Mononuclear cell (primary cell): Measurements from ENCODE around the gene HGF. TPM values are rescaled to one million over a fixed set of nuclear protein-coding genes. Genes with fewer than 3 reads are reported as not detected.
"Not testable (repeated sequence)": the region's sequence is repeated elsewhere in the genome, so short reads cannot be mapped to it uniquely, and the experiment has no call there.

Experiments
- H3K27me3 ChIP-seq: 2 replicates; pipeline ENCODE4 v1.6.0; 2011; ENCODE audit warnings: low read length, control low read depth; ENCODE audit not compliant: insufficient read depth
- H3K4me1 ChIP-seq: 2 replicates; pipeline ENCODE4 v1.5.1; 2011; ENCODE audit warnings: mild to moderate bottlenecking, low read length, control low read depth; ENCODE audit not compliant: insufficient read depth
- H3K4me3 ChIP-seq: 2 replicates; pipeline ENCODE4 v1.5.1; 2011; ENCODE audit warnings: mild to moderate bottlenecking, low read length, moderate library complexity
- H3K9me3 ChIP-seq: 2 replicates; pipeline ENCODE4 v1.5.1; 2011; ENCODE audit warnings: low read depth, mild to moderate bottlenecking, control low read depth, low read length
- total RNA-seq: library from RNA; depleted of rRNA; stranded (reverse); fragments of >200 nt; gene quantifications from one replicate; pipeline ENCODE4 v1.2.3, GENCODE V29; 2012

The HGF gene
- total RNA-seq, 1 donor, result 2.7 TPM

GRCh38 chr7:81754918-81755696 lies 14.7 kb downstream of the HGF start:
- H3K27me3 ChIP-seq, result no peaks in the 10 kb centered on the region
- H3K9me3 ChIP-seq, result no peaks in the 10 kb centered on the region
- H3K4me3 ChIP-seq, result no peak overlapping the region
- H3K4me1 ChIP-seq, result peaks cover 8% of the 10 kb centered on the region

- no peaks in the 10 kb centered on the region for H3K9me3 ChIP-seq
- no peak overlapping the region for H3K4me3 ChIP-seq
- H3K27me3 ChIP-seq, result no peaks in the 10 kb centered on the region
- H3K4me1 ChIP-seq, result peaks cover 8% of the 10 kb centered on the region
These were observed 16.5 kb downstream of the HGF start for GRCh38 chr7:81753392-81753791.

- no peaks in the 10 kb centered on the region for H3K27me3 ChIP-seq
- peaks cover 8% of the 10 kb centered on the region for H3K4me1 ChIP-seq
- no peak overlapping the region for H3K4me3 ChIP-seq
- no peaks in the 10 kb centered on the region for H3K9me3 ChIP-seq
These were observed 17.5 kb downstream of the HGF start for GRCh38 chr7:81752318-81752714.

GRCh38 chr7:81751619-81752317 lies 18.1 kb downstream of the HGF start:
- H3K4me1 ChIP-seq, result peaks cover 8% of the 10 kb centered on the region
- no peaks in the 10 kb centered on the region for H3K9me3 ChIP-seq
- no peaks in the 10 kb centered on the region for H3K27me3 ChIP-seq
- no peak overlapping the region for H3K4me3 ChIP-seq

GRCh38 chr7:81745637-81746036 lies 24.2 kb downstream of the HGF start:
- H3K27me3 ChIP-seq, result no peaks in the 10 kb centered on the region
- H3K9me3 ChIP-seq, result no peaks in the 10 kb centered on the region
- no peak overlapping the region for H3K4me3 ChIP-seq

GRCh38 chr7:81744389-81744788 lies 25.5 kb downstream of the HGF start:
- Histone ChIP-seq H3K27me3 (no peaks in the 10 kb centered on the region), H3K4me1 (no peaks in the 10 kb centered on the region), H3K4me3 (no peak overlapping the region), H3K9me3 (no peaks in the 10 kb centered on the region)

More at GRCh38 chr7:81745637-81746036, 24.2 kb downstream of the HGF start:
- no peaks in the 10 kb centered on the region for H3K4me1 ChIP-seq

GRCh38 chr7:81743665-81744064 lies 26.2 kb downstream of the HGF start:
- Histone ChIP-seq H3K4me1 (no peaks in the 10 kb centered on the region), H3K9me3 (no peaks in the 10 kb centered on the region)

GRCh38 chr7:81743201-81743600 lies 26.6 kb downstream of the HGF start:
- H3K27me3 ChIP-seq, result no peaks in the 10 kb centered on the region
- no peaks in the 10 kb centered on the region for H3K4me1 ChIP-seq
- H3K4me3 ChIP-seq, result no peak overlapping the region
- H3K9me3 ChIP-seq, result no peaks in the 10 kb centered on the region

More at GRCh38 chr7:81743665-81744064, 26.2 kb downstream of the HGF start:
- Histone ChIP-seq H3K4me3 (no peak overlapping the region), H3K27me3 (no peaks in the 10 kb centered on the region)

GRCh38 chr7:81740403-81740802 lies 29.4 kb downstream of the HGF start:
- Histone ChIP-seq H3K27me3 (no peaks in the 10 kb centered on the region), H3K4me3 (no peak overlapping the region)

GRCh38 chr7:81736091-81736490 lies 33.8 kb downstream of the HGF start:
- H3K4me3 ChIP-seq, result no peak overlapping the region
- no peaks in the 10 kb centered on the region for H3K27me3 ChIP-seq

More at GRCh38 chr7:81740403-81740802, 29.4 kb downstream of the HGF start:
- Histone ChIP-seq H3K4me1 (no peaks in the 10 kb centered on the region), H3K9me3 (no peaks in the 10 kb centered on the region)

GRCh38 chr7:81725812-81726127 lies 44.1 kb downstream of the HGF start:
- Histone ChIP-seq H3K4me1 (no peaks in the 10 kb centered on the region), H3K27me3 (no peaks in the 10 kb centered on the region), H3K9me3 (no peaks in the 10 kb centered on the region), H3K4me3 (no peak overlapping the region)

More at GRCh38 chr7:81736091-81736490, 33.8 kb downstream of the HGF start:
- Histone ChIP-seq H3K9me3 (no peaks in the 10 kb centered on the region), H3K4me1 (no peaks in the 10 kb centered on the region)

- no peaks in the 10 kb centered on the region for H3K4me1 ChIP-seq
- H3K27me3 ChIP-seq, result no peaks in the 10 kb centered on the region
- no peaks in the 10 kb centered on the region for H3K9me3 ChIP-seq
- H3K4me3 ChIP-seq, result no peak overlapping the region
These were observed 44.6 kb downstream of the HGF start for GRCh38 chr7:81725003-81725811.

GRCh38 chr7:81722250-81722649 lies 47.6 kb downstream of the HGF start:
- not testable (repeated sequence) for H3K27me3 ChIP-seq, H3K9me3 ChIP-seq, H3K4me3 ChIP-seq, H3K4me1 ChIP-seq

- H3K9me3 ChIP-seq, result no peaks in the 10 kb centered on the region
- H3K4me3 ChIP-seq, result no peak overlapping the region
- H3K27me3 ChIP-seq, result no peaks in the 10 kb centered on the region
- no peaks in the 10 kb centered on the region for H3K4me1 ChIP-seq
These were observed 48.4 kb downstream of the HGF start for GRCh38 chr7:81721437-81721836.

- H3K27me3 ChIP-seq, result no peaks in the 10 kb centered on the region
- H3K9me3 ChIP-seq, result no peaks in the 10 kb centered on the region
- no peaks in the 10 kb centered on the region for H3K4me1 ChIP-seq
- H3K4me3 ChIP-seq, result no peak overlapping the region
These were observed 50.0 kb downstream of the HGF start for GRCh38 chr7:81719865-81720264.
